ACHN (cell line): ENCODE results near the gene OR2T6.
"Not testable (repeated sequence)": the region's sequence is repeated elsewhere in the genome, so short reads cannot be mapped to it uniquely, and the experiment has no call there.

Experiments used
- DNase-seq: peaks from one replicate; pipeline ENCODE4 v3.0.0-alpha.2; 2015
- in situ Hi-C: cut with HindIII; loops from 2 replicates; pipeline ENCODE4 v1.10.0; 2017; ENCODE audit warnings: low sequenced_read_pairs, low pct_ligation_motif_present, low pct_unique_long_range_greater_than_20kb

OR2T6 gene

GRCh38 chr1:248375446-248375845 lies at the start of gene OR2T6:
TSS of gene OR2T6 (plus strand) at chr1:248375746. CDS start at chr1:248387609, 11,863 bp downstream.
- DNase-seq, result no peak
- in situ Hi-C loops, result no loop called here

GRCh38 chr1:248343451-248343850 lies 32.1 kb upstream of the OR2T6 start:
- no peak for DNase-seq
- in situ Hi-C loops, result no loop called here

- in situ Hi-C loops, result no loop called here
- no peak for DNase-seq
These were observed 27.1 kb upstream of the OR2T6 start, which contains the start of gene OR14C36 for GRCh38 chr1:248348475-248348874. TSS of gene OR14C36 (plus strand) at chr1:248348775. CDS start at chr1:248348775, 0 bp downstream.

GRCh38 chr1:248359415-248359814 lies 16.1 kb upstream of the OR2T6 start:
- in situ Hi-C loops, result no loop called here
- no peak for DNase-seq

GRCh38 chr1:248361121-248361715 lies 14.3 kb upstream of the OR2T6 start, which contains the start of gene OR2T4:
TSS of gene OR2T4 (plus strand) at chr1:248361665. CDS start at chr1:248361665, 0 bp downstream.
- in situ Hi-C loops, result no loop called here
- DNase-seq, result no peak

GRCh38 chr1:248366609-248367008 lies 8.9 kb upstream of the OR2T6 start:
- DNase-seq, result no peak
- in situ Hi-C loops, result no loop called here

- in situ Hi-C loops, result no loop called here
- DNase-seq, result no peak
These were observed 3.2 kb upstream of the OR2T6 start for GRCh38 chr1:248372394-248372793.

GRCh38 chr1:248373761-248374160 lies 1.8 kb upstream of the OR2T6 start:
- in situ Hi-C loops, result no loop called here
- DNase-seq, result no peak

- in situ Hi-C loops, result no loop called here
- no peak for DNase-seq
These were observed 1.4 kb downstream of the OR2T6 start for GRCh38 chr1:248376916-248377315.

- in situ Hi-C loops, result no loop called here
- no peak for DNase-seq
These were observed 5.3 kb downstream of the OR2T6 start for GRCh38 chr1:248380854-248381253.

- no peak for DNase-seq
- in situ Hi-C loops, result no loop called here
These were observed 12.9 kb downstream of the OR2T6 start for GRCh38 chr1:248388426-248388825.

GRCh38 chr1:248393050-248393449 lies 17.5 kb downstream of the OR2T6 start:
- no peak for DNase-seq
- in situ Hi-C loops, result no loop called here

GRCh38 chr1:248402748-248403147 lies 27.2 kb downstream of the OR2T6 start, which contains the start of gene OR2T1:
TSS of gene OR2T1 (plus strand) at chr1:248403048. CDS start at chr1:248406148, 3,100 bp downstream.
- no peak for DNase-seq
- in situ Hi-C loops, result no loop called here

GRCh38 chr1:248404024-248404423 lies 28.5 kb downstream of the OR2T6 start:
- in situ Hi-C loops, result no loop called here
- DNase-seq, result peak; percentile 5

GRCh38 chr1:248406721-248407692 lies 31.5 kb downstream of the OR2T6 start:
- in situ Hi-C loops, result no loop called here
- no peak for DNase-seq

GRCh38 chr1:248416226-248416625 lies 40.7 kb downstream of the OR2T6 start:
- no peak for DNase-seq
- in situ Hi-C loops, result no loop called here

GRCh38 chr1:248417854-248418253 lies 42.3 kb downstream of the OR2T6 start:
- in situ Hi-C loops, result no loop called here
- no peak for DNase-seq

GRCh38 chr1:248421384-248421783 lies 45.8 kb downstream of the OR2T6 start:
- DNase-seq, result no peak
- in situ Hi-C loops, result no loop called here

GRCh38 chr1:248427526-248428191 lies 52.1 kb downstream of the OR2T6 start:
- in situ Hi-C loops, DNase-seq: not testable (repeated sequence)
